ENCODE measurements around the gene CPEB4.

Gene CPEB4

DNA sequence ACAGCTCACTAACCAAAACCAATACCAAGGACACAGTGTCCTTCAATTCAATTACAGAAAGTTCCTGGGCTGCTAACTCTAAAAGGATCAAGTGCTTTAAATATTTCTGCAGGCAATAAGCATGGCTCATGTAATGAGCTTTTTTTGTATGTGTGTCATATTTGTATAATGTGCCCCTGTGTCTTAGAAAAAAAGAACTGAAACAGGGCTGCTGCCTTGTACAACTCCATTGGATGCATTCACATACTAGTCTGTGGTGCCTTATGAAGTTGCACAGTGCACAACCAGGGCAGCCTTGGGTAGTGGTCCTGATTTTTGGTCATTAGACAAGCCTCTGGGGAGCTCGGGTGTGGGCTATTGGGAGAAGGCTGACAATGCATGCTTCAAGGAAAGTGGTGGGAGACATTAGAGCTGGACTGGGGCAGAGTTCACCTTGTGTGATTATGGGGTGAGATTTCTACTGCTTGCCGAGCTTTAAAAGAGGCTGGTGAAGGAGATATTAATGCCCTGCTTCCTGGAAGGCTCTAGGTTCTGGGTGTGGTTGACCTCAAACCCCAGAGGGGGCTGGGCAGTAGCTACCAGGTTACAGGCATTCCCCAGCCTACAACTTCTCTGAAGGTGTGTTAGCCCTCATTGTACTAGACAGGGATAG lies 3.6 kb upstream of the CPEB4 start:
- no peak for DNase-seq (ENCODE audit: low read depth in 2 of 2)

DNA sequence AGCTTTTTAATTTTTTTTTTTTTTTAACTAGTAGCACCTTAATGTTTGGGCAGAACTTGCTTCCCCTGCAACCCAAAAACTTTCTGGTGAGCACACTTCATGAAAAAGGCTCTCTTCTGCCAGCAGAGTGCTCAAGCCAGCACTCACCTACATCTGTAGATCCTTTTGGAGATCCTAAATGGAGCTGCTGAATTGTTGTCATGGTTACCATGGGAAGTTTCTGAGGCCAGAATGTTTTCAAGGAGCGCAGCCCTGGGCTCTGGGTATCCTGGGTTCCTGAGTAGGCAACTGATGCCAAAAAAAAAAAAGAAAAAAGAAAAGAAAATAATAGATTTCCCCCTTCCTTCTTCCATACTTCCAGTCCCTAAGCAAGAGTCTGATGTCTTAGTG lies 3.1 kb upstream of the CPEB4 start:
- DNase-seq (ENCODE audit: low read depth in 2 of 2): no peak

DNA sequence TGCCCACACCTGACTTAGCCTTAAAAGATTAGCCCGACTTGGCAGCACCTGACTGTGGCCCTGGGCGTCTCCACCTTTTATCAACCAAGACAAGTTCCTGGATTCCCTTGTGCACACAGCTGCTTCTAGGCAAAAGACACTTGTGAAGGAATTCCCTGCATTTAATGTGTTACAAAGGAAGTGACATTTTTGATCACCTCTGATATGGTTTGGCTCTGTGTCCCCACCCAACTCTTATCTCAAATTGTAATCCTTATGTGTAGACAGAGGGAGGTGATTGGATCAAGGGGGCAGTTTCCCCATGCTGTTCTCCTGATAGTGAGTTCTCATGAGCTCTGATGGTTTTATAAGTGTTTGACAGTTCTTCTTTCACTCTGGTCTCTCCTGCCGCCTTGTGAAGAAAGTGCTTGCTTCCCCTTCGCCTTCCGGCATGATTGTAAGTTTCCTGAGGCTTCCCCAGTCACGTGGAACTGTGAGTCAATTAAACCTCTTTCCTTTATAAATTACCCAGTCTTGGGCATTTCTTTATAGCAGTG lies 2.6 kb upstream of the CPEB4 start:
- no peak for DNase-seq (ENCODE audit: low read depth in 2 of 2)

DNA sequence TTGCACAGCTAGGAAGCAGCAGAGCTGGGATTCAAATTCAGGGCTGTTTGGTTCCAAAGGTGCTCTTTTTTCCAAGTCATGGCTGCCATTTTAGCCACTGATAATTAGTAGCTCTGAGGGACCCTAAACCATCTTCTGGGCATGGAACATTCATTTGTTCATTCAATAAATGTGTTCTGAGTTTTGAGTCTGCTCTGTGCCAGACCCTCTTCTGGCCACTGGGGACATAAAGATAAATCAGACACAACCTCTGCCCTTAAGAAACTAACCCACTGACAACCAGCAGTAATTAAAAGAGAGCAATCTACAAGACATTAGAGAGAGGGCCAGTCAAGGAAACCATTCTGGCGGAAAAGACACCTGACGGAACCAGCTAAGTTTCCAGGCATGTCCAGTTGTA lies 2.0 kb upstream of the CPEB4 start:
- DNase-seq (ENCODE audit: low read depth in 2 of 2): no peak

DNA sequence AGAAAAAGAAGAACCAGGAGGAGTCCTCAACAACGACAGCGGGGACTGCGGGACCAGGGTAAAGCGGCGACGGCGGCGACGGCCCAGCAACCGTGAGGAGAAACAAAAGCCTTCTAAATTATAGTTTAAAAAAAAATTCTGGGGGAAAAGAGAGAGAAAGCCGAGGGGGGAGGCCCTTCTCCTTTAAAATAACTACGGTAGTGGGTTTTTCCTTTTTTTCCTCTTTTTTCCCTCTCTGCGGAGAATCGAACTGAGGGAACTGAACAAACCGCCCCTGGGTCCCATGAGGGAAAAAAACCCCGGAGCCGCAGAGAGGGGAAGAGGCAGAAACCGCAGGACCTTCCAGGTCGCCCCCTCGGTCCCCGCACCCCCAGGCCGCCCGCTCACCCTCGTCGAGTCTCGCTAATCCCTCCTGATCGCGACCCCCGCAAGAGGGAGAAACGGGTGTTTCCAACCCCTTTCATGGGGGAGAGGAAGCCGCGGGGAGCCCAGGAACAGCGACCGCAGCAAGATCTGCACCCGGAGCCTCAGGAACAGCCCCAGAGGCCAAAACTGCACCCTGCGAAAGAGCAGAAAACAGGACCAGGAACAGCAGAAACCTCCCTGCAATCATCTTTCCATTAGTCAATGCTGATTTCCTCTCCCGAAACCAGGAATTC lies 453 bp downstream of the CPEB4 start:
- DNase-seq (ENCODE audit: low read depth in 2 of 2): no peak

DNA sequence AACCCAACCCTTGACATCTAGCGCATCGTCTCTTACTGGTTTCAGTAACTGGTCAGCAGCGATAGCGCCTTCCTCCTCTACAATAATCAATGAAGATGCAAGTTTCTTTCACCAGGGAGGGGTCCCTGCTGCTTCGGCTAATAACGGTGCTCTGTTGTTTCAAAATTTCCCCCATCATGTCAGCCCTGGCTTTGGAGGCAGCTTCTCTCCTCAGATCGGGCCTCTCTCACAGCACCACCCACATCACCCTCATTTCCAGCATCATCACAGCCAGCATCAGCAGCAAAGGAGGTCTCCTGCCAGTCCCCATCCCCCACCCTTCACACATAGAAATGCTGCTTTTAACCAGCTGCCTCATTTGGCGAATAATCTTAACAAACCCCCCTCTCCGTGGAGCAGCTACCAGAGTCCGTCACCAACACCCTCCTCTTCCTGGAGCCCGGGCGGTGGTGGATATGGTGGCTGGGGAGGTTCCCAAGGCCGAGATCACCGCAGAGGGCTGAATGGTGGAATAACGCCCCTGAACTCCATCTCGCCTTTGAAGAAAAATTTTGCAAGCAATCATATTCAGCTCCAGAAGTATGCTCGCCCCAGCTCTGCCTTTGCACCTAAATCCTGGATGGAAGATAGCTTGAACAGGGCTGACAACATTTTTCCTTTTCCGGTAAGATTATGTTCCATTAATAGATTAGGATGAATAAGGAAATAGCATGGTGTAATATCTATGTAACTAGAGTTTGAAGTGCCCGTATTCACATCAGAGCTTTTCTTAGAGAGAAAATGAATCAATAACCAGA lies 2.2 kb downstream of the CPEB4 start:
- DNase-seq (ENCODE audit: low read depth in 2 of 2): no peak

DNA sequence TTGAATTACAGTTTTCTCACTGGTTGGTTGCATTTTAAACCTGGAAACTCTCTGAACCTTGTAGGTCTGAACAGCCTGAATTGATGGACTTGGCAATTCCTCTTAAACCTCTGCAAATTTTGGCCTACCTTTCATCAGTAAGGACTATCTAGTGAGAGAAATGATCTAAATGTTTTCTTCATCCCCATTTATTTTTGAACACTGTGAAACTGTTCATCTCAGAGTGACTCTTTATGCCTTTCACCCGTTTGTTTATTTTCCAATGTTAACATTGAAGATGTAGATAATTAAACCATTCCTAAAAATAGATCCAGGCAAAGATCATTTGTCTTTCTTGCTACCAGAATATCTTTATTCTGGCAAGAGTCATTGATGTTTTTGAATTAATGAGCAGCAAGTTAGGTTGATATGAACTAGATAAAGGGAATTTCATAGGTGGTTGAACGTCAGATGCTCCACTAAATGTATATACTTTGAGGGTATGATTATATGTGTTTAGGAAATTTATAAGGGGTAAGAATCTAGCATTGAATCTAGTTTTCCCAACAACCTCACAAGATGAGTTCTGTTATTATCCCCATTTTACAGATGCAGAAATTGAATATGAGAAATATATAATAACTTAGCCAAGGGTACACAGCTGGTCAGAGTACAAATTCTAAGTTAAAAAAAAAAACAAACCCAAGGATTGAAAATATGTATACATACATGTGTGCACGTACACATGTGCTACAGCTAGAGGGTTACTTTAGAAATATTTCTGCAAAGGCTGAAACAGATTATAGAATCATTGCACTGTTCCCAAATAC lies 3.4 kb downstream of the CPEB4 start:
- no peak for DNase-seq (ENCODE audit: low read depth in 2 of 2)

DNA sequence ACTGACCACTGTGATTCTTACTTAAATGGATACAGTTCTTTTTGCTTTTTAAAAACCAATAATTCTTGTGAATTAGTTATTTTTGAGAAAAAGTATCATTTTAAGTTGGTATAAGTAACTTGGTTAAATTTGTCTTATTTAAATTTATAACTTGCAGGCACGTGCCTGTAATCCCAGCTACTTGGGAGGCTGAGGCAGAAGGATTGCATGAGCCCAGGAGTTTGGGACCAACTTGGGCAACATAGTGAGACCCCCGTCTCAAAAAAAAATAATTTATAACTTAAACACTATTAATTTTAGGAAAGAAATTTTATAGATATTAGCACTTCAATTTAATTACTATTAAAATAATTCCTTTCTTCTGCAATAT lies 5.0 kb downstream of the CPEB4 start:
- no peak for DNase-seq (ENCODE audit: low read depth in 2 of 2)

DNA sequence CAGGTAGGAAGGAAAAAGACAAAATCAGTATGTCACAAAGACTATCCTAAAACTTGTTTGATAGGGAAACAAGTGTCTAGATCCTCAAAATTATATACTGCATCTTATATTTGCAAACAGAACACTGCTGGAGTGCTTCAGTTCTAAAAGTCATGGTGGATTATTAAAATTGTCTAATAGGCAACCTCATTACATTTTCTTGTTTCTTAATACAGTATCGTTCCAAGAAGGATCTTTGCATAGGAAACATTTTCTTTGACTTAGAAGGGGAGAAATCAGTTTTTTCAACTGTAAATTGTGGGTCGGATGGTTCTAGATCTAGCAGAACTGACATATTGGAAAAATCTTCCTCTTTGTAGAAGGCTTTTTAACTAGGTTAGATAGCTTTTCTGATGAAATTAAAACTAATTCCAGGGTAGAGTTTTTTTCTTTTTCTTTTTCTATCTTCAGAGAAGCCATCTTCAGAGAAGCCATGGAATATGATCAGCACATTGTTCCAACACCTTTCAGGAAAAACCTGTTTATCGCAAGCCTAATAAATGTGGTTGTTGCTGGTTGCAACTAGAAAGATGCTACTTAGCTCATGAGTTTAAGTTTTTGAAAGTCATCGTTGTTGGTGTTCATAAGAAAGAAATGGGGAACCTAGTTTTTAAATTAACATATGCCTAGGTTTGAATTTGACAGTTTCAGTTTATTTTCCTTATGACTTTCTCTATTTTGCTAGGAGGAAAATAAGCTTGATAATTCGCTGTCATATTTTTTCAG lies 7.4 kb downstream of the CPEB4 start:
- no peak for DNase-seq (ENCODE audit: low read depth in 2 of 2)

DNA sequence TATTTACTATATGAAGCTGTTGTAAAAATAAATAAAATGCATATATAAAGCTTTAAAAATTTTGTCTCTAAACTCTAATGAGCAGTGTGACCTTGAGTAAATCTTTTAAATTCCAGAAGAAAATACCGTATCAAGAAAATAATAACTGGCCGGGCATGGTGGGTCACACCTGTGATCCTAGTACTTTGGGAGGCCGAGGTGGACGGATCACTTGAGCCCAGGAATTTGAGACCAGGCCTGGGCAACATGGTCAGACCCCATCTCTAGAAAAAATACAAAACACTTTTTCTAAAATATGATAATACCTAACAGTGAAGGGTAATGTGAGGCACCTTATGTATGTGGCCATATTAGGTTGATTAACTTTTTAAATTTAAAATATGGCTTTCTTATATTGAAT lies 8.5 kb downstream of the CPEB4 start:
- DNase-seq (ENCODE audit: low read depth in 2 of 2): no peak

DNA sequence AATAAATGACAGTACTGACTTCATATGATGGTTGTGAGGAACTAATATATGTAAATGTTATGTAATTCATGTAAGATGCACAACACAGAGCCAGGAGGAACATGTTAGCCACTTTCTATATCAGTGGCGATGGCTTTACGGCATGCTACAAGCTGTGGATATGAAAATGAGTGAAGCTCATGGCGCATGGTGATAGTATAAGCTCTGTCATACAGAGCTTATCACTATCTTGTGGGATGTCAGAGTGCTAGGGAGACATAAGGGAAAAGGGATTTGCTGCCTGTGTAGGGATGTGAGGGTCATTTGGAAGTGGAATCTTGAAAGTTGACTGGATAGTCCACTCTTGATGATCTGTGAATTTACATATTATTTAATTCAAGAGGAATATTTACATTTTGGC lies 13.6 kb downstream of the CPEB4 start:
- no peak for DNase-seq (ENCODE audit: low read depth in 2 of 2)

DNA sequence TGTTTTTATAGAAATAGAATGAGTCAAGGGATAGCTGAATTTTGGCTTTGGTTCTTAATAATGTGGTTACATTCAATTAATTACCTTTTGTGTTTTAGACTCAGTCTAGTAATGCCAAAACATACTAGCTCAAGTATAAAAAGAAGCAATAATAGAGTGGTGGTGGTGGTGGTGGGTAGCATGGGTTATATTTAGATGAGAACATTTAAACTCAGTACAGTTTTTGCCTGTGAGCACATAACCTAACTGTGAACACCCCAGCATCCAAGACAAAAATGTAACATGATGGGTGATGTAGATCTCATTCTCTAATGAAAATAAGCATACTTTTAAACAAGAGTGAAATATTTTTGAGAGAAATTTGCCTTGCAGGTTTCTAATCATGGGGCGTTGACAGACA lies 14.2 kb downstream of the CPEB4 start:
- DNase-seq (ENCODE audit: low read depth in 2 of 2): no peak

DNA sequence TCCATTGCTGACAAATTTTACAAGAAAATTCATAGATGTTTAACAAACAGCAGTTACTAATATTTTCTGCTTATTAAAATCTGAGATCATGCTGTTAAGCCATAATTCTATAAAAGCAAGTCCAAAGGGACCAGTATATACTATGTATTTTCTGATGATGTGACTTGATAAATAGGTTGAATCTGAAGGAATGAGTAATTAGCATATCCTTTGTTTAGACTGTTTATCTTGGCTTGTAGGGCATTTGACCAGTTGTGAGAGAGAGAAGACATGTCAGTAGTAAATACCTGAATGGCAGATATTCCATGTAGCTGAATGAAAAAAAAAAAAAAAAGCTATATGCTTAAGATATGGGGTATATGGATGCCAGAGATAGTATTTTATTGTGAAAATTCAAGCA lies 14.6 kb downstream of the CPEB4 start:
- no peak for DNase-seq (ENCODE audit: low read depth in 2 of 2)

DNA sequence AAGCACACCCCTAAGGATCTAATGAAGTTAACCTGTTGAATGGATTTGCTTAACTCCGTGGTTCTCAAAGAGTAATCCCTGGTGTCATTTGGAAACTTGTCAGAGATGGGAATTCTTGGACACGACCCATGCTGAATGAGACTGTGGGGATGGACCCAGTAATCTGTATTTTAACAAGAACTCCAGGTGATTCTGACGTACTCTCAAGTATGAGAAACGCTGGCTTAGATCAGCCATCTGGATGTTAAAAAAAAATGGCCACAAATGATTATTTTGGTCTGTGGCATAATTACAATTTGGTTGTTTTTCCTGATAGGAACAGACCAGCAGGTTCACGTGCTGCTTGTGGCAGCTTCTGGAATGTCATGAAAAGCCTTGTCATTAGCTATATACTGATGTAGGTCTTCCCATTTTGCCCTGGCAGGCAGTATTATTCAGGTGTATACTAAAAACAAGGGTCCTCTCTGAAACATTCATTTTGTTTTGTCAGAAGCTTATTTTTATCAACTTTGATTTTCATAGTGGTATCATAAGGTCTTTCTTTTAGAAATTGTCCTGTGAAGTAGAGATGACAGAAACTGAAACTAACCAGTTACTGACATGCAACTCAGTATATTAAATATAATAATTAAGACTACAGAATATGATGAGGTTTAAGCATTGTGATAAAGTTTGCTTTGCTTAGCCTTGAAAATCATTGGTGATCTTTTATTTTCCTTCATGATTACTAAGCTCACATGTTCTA lies 15.4 kb downstream of the CPEB4 start:
- no peak for DNase-seq (ENCODE audit: low read depth in 2 of 2)

DNA sequence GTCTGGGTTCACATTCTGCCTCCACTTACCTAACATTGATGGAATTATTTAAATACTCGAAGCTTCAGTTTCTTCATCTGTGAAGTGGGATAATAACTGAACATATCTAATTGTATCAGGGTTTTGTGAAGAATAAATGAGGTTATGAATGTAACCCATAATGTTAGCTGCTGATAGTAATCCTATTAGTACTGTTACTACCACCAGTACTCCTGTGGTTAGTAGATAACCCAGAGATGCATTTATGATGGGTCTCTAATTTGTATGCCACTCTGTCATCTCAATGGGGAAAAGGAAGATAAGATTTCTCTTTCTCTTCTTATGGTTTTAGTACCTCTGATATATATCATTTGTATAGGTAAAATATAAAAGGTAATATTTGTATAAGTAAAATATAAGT lies 16.0 kb downstream of the CPEB4 start:
- DNase-seq (ENCODE audit: low read depth in 2 of 2): no peak

DNA sequence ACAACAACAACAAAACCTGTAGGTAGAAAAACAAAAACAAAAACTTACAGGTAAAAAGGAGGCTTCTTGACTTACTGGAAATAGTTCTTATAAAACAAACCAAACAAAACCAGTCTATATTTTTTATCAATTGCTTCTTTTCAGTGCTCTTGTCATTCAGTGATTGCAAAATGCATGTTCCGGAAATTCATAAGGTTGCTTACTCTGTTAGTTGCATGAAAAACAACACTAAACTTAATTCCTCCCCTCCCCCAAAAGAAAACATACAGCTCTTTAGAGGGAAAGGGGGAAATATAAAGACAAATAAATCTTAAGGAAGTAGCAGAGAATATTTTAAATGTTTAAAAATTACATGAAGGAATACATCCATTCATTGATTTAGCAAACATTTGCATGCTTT lies 19.1 kb downstream of the CPEB4 start:
- DNase-seq (ENCODE audit: low read depth in 2 of 2): no peak

DNA sequence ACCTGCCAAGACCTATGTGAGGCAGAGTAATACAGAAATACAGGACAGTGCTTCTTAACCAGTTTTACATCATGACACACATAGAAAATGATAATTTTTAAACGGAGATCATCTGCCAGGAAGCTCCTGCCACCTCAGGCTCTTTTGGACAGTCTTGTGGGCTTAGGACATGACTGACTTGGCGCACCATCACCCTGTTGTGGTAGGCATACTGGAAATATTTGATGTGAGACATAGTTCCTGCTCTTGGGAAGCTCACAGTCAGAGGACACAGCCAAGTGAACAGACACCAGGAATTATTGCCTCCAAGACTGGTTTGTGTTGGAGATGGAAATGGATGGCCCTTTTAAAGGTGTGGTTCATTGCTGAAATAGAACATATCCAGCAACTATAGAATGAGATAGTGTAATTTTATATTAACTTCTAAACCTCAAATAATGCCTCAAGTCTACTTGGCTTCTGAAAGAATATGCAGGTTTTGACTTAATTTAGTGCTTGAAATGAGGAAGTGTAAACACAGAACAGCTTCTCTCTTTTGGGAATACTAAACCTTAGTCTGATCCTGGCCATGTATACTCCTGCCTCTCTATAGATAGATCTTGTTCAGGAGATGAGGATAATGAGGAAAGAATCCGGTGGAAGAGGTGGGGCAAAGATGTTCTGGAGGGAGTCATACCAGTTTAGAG lies 19.7 kb downstream of the CPEB4 start:
- no peak for DNase-seq (ENCODE audit: low read depth in 2 of 2)

DNA sequence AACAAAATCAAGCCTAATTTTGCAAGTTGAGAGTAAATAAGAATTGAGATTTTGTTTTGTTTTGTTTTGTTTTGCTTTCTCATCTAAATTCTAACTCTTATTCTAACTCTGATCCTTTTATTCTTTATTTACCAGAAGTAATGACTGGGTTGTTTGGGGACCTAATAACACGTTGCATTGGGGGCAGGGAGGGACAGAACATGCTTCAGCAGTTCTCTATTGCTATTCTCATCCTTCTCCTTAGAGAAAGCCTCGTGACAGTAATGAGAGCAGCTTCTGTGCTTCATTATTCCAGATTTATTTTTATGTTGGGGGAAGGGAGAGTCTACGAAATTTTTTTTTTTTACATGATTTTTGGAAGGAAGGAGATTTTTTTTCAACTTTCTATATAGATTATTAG lies 21.1 kb downstream of the CPEB4 start:
- DNase-seq (ENCODE audit: low read depth in 2 of 2): no peak

DNA sequence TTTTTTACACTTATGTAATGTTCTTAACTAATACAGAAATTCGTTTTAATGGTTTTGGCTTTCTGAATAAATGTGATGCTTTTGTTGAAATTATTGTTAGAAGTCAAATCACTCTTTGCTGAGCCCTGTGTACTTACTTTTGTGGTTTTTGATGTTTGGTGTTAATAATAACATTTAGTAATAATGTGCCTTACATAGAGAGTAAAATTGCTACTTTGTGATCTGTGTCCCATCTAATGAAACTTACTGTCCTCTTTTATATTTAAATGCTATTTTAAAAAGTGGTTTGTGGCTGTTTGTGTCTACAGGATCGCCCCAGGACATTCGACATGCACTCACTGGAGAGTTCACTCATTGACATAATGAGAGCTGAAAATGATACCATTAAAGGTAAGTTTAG lies 22.1 kb downstream of the CPEB4 start:
- DNase-seq (ENCODE audit: low read depth in 2 of 2): no peak

DNA sequence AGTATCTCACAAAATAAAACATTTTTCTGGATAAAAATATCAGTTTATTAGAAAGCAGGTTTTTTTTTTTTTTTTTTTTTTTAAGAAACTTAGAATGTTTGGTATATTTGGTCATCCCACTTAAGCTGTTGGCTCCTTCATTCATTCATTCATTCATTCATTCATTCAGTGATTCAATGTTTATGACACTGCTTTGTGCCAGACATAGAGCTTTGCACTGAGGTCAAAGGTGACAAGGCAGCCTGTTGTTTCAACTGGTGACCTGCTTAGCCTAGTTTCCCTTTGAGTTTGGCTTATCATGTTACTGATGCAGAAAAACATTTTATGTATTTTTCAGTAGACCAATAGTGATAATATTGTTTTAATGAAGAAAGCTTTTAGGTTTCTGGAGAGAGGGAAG lies 23.5 kb downstream of the CPEB4 start:
- no peak for DNase-seq (ENCODE audit: low read depth in 2 of 2)

Data from stimulated activated CD8-positive, alpha-beta memory T cell treated with anti-CD3 and anti-CD28 coated beads, Interleukin-2, amount 100 ng/mL, for 1 hour (primary cell).